ENCODE data around the gene ARHGAP24. TPM values are rescaled to one million over a fixed set of nuclear protein-coding genes. Genes with fewer than 3 reads are reported as not detected.

Gene ARHGAP24
- total and polyA plus RNA-seq, 2 experiments from 2014 or later, result 0.21 to 0.36 TPM

DNA sequence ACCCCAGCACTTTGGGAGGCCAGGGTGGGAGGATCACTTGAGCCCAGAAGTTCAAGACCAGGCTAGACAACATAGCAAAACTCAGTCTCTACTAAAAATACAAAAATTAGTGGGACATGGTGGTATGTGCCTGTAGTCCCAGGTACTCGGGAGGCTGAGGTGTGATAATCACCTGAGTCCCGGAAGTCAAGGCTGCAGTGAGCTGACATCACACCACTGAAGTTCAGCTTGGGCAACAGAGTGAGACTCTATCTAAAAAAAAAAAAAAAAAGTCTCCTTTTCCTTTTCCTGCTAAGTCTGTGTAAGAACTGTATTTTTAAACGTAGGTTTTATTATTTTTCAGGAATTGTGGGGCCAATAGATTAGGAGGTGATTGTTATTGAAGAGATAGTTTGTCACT, 356.7 kb downstream of the ARHGAP24 start:
- H3K4me1 Mint-ChIP-seq, result peaks cover 25% of the 10 kb centered on the region

DNA sequence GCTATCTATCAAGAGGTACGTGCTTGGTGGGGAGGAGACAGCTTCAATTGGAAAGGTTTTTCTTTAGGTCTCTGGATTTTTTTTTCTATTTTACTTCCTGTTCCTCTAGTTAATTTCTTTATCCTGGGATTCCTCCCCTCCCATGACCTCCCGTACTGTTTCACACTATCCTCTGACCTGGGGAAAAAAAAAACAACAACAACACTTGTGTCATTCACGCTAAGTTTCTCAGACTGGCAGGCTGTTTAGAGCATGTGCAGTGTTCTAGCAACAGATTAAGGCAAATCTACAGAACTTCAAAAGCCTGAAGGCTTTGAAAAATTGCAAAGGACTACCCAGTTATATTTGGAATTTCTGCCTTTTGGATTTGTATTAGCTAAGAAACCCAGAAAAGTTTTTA, 358.4 kb downstream of the ARHGAP24 start:
- ATAC-seq (no peak), DNase-seq (ENCODE audit: low spot score) (no peak)
- Histone ChIP-seq H3F3A (replicated peaks; ENCODE audit: low read depth) (no peaks in the 10 kb centered on the region), H3K4me3 (no peak overlapping the region), H2AFZ (no peak overlapping the region), H3K9me2 (ENCODE audit: insufficient read depth) (0 out of 2 replicates have a peak, but pooled peaks cover 5% of the 10 kb centered on the region), H3K4me2 (no peak overlapping the region), H3K4me1 (ENCODE audit: insufficient read depth) (peaks cover 13% of the 10 kb centered on the region), H3K79me2 (replicated peaks; ENCODE audit: insufficient read depth) (no peaks in the 10 kb centered on the region), H4K20me1 (replicated peaks; ENCODE audit: insufficient read depth) (no peaks in the 10 kb centered on the region), H3K27ac (ENCODE audit: low read depth) (no peak overlapping the region), H3K36me3 (ENCODE audit: insufficient read depth) (no peaks in the 10 kb centered on the region), H3K27me3 (ENCODE audit: insufficient read depth) (no peaks in the 10 kb centered on the region)
- no peaks in the 10 kb centered on the region for H3K36me3 Mint-ChIP-seq (ENCODE audit: low read depth)
- H3K4me3 Mint-ChIP-seq, result no peak overlapping the region
- no peaks in the 10 kb centered on the region for H3K9me3 Mint-ChIP-seq
- H3K4me1 Mint-ChIP-seq, result peaks cover 9% of the 10 kb centered on the region
- TF ChIP-seq ZNF331 (CRISPR knock-in tag; IDR thresholded peaks at IDR 0.05; ENCODE audit: low read depth) (no peak), STAT1 (IDR thresholded peaks at IDR 0.05; ENCODE audit: unreplicated experiment) (no peak), EZH2 (IDR thresholded peaks at IDR 0.05; ENCODE audit: low read depth, unreplicated experiment) (no peak), CREB1 (CRISPR knock-in tag; IDR thresholded peaks at IDR 0.05; ENCODE audit: low read depth) (no peak), POLR2AphosphoS5 (IDR thresholded peaks at IDR 0.05; ENCODE audit: low read depth) (no peak)
- TF ChIP-seq, protein P1, sequence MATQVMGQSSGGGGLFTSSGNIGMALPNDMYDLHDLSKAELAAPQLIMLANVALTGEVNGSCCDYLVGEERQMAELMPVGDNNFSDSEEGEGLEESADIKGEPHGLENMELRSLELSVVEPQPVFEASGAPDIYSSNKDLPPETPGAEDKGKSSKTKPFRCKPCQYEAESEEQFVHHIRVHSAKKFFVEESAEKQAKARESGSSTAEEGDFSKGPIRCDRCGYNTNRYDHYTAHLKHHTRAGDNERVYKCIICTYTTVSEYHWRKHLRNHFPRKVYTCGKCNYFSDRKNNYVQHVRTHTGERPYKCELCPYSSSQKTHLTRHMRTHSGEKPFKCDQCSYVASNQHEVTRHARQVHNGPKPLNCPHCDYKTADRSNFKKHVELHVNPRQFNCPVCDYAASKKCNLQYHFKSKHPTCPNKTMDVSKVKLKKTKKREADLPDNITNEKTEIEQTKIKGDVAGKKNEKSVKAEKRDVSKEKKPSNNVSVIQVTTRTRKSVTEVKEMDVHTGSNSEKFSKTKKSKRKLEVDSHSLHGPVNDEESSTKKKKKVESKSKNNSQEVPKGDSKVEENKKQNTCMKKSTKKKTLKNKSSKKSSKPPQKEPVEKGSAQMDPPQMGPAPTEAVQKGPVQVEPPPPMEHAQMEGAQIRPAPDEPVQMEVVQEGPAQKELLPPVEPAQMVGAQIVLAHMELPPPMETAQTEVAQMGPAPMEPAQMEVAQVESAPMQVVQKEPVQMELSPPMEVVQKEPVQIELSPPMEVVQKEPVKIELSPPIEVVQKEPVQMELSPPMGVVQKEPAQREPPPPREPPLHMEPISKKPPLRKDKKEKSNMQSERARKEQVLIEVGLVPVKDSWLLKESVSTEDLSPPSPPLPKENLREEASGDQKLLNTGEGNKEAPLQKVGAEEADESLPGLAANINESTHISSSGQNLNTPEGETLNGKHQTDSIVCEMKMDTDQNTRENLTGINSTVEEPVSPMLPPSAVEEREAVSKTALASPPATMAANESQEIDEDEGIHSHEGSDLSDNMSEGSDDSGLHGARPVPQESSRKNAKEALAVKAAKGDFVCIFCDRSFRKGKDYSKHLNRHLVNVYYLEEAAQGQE (IDR thresholded peaks at IDR 0.05; ENCODE audit: unreplicated experiment), result no peak
- peaks cover 3% of the 10 kb centered on the region for H3K27me3 Mint-ChIP-seq (ENCODE audit: insufficient read depth, low read depth, poor library complexity)
- H3K27ac Mint-ChIP-seq, result no peak overlapping the region

More for the DNA sequence above, 356.7 kb downstream of the ARHGAP24 start:
- peaks cover 28% of the 10 kb centered on the region for H3K4me1 ChIP-seq (ENCODE audit: insufficient read depth)
- no peak overlapping the region for H3K4me3 ChIP-seq
- peaks cover 3% of the 10 kb centered on the region for H3K27me3 Mint-ChIP-seq (ENCODE audit: insufficient read depth, low read depth, poor library complexity)
- DNase-seq (ENCODE audit: low spot score) (no peak), ATAC-seq (no peak)
- H2AFZ ChIP-seq, result peak overlapping the region; percentile 88; the same call in 1 of the 2 replicates
- H3K27ac Mint-ChIP-seq, result peak overlapping the region; percentile 46; the same call in 1 of the 2 replicates
- H3K79me2 ChIP-seq (replicated peaks; ENCODE audit: insufficient read depth), result no peaks in the 10 kb centered on the region
- H3K27me3 ChIP-seq (ENCODE audit: insufficient read depth), result no peaks in the 10 kb centered on the region
- no peak for TF ChIP-seq ZNF331 (CRISPR knock-in tag; IDR thresholded peaks at IDR 0.05; ENCODE audit: low read depth)
- no peak for TF ChIP-seq EZH2 (IDR thresholded peaks at IDR 0.05; ENCODE audit: low read depth, unreplicated experiment)
- TF ChIP-seq ETS1 (IDR thresholded peaks at IDR 0.05), result no peak
- TF ChIP-seq CTCF (conservative IDR thresholded peaks at IDR 0.05; ENCODE audit: low read depth in 2 of 2), result no peak
- no peak for TF ChIP-seq ZNF114 (CRISPR knock-in tag; IDR thresholded peaks at IDR 0.05)
- no peak overlapping the region for H3K4me3 Mint-ChIP-seq
- no peaks in the 10 kb centered on the region for H3K36me3 ChIP-seq (ENCODE audit: insufficient read depth)
- no peaks in the 10 kb centered on the region for H3F3A ChIP-seq (replicated peaks; ENCODE audit: low read depth)
- H3K36me3 Mint-ChIP-seq (ENCODE audit: low read depth), result no peaks in the 10 kb centered on the region
- H3K4me2 ChIP-seq, result no peak overlapping the region
- no peak overlapping the region for H3K27ac ChIP-seq (ENCODE audit: low read depth)
- H3K9me3 Mint-ChIP-seq, result no peaks in the 10 kb centered on the region
- 0 out of 2 replicates have a peak, but pooled peaks cover 5% of the 10 kb centered on the region for H3K9me2 ChIP-seq (ENCODE audit: insufficient read depth)
- no peaks in the 10 kb centered on the region for H4K20me1 ChIP-seq (replicated peaks; ENCODE audit: insufficient read depth)
